SKM-1 treated with dmso at 0.1 percent for 144 hours (cell line): ENCODE data around the gene ZBTB4.
"Not testable (repeated sequence)": the region's sequence is repeated elsewhere in the genome, so short reads cannot be mapped to it uniquely, and the experiment has no call there.

Experiments used
- DNase-seq: peaks from one replicate; lab custom pipeline; 2025; ENCODE audit not compliant: unreplicated experiment; lab: John Stamatoyannopoulos, UW

The ZBTB4 gene

DNA sequence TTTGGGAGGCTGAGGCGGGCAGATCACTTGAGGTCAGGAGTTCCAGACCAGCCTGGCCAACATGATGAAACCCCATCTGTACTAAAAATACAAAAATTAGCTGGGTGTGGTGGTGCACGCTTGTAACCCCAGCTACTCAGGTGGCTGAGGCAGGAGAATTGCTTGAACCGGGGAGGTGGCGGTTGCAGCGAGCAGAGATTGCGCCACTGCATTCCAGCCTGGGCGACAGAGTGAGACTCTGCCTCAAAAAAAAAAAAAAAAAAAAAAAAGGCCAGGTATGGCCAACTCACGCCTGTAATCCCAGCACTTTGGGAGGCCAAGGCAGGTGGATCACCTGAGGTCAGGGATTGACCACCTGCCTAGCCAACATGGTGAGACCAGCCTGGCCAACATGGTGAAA, 4.7 kb downstream of the ZBTB4 start:
- DNase-seq = not testable (repeated sequence)

DNA sequence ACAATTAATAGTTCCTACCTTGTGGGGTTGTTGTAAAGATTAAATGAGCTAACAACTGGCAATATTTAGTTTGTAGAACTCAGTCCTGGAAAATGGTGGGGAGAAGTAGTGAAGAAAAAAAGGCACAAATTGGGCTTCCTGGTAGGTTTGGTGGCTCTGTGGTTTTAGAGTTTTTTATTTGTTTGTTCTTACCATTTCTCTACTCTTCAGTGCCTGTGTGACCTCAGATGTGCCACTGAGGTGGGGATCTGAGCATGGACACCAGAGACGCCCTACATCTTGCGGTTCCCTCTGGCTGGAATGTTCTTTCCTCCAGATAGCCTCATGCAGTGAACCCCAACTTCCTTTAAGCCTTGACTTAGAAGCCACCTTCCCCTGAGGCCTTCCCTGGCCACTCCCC, 7.7 kb downstream of the ZBTB4 start:
- DNase-seq = no peak

DNA sequence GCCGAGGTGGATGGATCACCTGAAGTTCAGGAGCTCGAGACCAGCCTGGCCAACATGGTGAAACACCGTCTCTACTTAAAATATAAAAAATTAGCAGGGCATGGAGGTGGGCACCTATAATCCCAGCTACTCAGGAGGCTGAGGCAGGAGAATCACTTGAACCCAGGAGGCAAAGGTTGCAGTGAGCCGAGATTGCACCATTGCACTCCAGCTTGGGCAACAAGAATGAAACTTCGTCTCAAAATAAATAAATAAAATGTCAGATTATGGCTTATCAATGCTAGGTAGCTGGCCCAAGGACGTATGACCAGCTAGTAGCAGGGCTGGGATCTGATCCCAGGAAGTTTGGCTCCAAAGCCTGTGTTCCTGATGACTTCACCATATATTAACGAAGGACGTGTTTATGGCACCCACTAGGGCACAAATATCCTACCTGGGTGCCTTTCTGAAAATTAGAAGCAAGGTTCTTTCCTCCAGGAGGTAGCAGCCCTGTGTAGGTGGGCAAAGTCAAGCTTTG, 8.9 kb downstream of the ZBTB4 start:
- DNase-seq = not testable (repeated sequence)

- DNase-seq = not testable (repeated sequence)
Observed at GRCh38 chr17:7469843-7470242, 9.6 kb downstream of the ZBTB4 start.

GRCh38 chr17:7468804-7469389, 10.5 kb downstream of the ZBTB4 start:
- no peak for DNase-seq

- DNase-seq = no peak
Observed at GRCh38 chr17:7468290-7468689, 11.1 kb downstream of the ZBTB4 start.

DNA sequence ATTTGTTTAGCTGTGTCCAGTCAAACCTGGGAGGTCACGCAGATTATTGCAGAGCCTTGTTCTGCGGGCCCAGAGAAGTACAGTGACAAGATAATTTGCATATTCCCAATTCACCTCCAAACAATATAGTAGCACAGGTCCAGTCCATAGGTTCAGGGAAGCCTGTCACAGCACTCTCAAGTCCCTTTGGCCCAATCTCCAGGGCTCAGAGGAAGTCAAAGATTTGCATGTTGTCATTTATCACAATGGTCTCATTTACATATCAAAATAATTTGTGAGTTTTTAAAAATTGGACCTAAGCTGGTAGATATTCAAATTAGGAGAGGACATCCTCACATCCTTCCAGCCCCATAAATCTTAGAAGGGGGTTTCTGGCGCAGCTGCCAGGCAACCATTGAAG, 11.9 kb downstream of the ZBTB4 start:
- DNase-seq = no peak

- DNase-seq = no peak
Observed at GRCh38 chr17:7466639-7467341, 12.6 kb downstream of the ZBTB4 start.

DNA sequence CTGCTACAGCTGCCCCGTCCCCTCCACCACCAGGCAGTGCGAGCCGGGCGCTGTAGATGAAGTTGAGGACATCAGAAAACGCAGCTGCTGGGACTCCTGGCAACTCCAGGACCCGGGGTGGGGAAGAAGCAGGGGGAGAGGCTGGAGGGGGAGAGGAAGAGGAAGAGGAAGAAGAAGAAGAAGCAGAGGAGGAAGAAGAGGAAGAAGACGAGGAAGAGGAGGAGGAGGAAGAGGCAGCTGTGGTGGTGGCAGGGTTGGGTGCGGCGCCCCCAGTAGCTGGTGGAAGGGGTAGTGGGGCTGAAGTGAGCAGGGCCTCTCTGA, 13.2 kb downstream of the ZBTB4 start:
- DNase-seq = no peak

DNA sequence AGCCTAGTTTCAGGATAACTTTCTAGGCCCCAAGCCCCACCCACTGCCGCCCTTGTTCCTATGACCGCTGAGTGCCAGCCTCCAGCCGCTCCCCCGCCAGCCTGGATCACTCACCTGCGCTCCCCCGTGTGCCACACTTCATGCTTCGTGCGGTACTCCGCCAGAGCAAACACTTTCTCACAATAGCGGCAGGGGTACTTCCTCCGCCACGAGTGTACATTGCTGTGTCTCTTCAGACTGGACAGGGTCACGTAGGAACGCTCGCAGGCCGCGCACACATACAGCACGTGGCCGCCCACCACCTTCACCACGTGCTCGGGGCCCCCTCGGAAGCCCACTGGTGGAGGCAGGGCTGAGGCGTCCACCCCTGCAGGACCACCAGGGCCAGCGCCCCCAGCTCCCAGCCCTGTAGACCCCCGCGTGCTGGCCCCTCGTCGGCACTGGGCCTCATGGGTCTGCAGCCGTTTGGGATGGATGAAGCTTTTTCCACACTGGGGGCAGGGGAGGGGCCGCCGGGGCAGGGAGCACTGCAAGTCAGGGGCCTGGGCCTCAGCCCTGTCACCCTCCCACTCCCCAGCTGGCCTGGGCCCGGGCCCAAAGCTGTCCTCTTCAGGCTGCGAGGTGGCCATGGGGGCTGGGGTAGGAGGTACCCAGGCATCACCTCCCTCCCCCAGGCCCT, 13.7 kb downstream of the ZBTB4 start:
- no peak for DNase-seq

GRCh38 chr17:7464081-7464480, 15.3 kb downstream of the ZBTB4 start:
- no peak for DNase-seq

- DNase-seq = no peak
Observed at GRCh38 chr17:7463372-7463846, 16.0 kb downstream of the ZBTB4 start.

- no peak for DNase-seq
Observed at GRCh38 chr17:7462474-7463371, 16.7 kb downstream of the ZBTB4 start.

DNA sequence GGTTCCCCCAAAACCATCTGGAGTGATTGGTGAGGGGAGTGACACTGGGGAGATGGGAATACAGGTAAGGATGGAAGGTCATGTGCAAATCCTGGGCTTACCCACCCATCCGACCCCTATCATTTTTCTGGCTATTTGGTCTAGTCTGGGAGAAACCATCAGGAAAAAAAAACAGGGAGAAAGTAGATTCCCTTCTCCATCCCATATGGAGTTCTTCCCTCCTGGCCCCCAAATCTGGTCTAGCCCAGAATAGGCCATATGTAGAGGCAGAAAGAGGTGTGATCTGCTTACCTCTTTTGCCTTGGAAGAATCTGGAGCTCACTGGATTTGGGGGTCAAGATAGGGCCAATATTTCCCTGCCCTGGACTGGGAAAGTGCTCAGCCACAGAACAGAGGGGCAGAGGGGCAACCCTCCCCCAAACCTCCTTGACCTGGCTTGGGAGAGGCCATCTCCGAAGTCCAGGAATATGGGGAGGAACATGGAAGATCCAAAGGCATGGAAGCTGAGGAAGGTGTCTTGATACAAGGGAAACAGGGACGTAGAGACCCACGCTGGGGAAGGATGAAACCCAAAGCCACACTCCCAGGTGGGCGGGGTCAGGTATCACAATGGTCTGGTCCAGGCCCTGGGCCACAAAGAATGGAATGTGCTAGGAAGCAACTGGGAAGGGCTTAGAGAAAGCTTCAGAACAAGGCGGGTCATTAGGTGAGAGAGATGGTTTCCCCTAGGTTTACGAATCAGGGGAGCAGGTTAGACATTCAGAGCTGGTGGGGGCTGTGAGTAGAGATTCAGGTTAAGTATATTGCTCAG, 18.4 kb downstream of the ZBTB4 start:
- no peak for DNase-seq

DNA sequence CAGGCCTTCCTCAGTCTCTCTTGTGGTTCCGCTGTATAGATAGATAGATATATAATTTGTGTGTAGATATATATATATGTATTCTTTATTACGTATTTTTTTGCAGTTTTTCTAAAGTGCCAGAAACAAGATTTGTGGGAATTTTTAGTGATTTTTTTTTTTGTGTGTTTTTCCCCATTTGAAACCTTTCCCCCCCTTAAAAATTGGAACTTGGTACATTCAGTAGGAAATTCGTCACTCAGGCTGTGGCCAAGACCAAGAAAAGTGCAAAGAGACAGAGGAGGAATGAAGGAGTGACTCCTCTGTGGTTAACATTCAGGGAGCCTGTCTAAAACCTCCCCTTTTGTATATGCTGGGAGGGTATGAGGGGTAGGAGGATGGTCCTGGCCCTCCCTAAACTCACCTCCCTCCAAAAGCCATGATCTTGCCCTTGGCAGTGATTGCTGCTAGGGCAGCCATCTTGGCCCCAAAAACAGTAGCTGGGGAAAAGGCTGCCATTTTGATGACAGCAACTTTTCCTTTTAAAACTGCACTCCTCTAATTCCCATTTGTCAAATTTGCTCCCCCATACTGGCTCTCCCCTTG, 19.4 kb downstream of the ZBTB4 start:
- no peak for DNase-seq

GRCh38 chr17:7448461-7448860, 31.0 kb downstream of the ZBTB4 start:
- no peak for DNase-seq

- no peak for DNase-seq
Observed at GRCh38 chr17:7445619-7445968, 33.8 kb downstream of the ZBTB4 start.

GRCh38 chr17:7444682-7445618, 34.5 kb downstream of the ZBTB4 start, which contains the start of gene CHRNB1:
CHRNB1 (plus strand) TSS chr17:7445061; CDS start chr17:7445128, 67 bp downstream.
- no peak for DNase-seq
